HG02840 (cell line): ENCODE measurements around the gene SPATA3.
A peak's percentile ranks its signal among the peaks of the same experiment; 100 is the strongest.
"Not testable (repeated sequence)": the region's sequence is repeated elsewhere in the genome, so short reads cannot be mapped to it uniquely, and the experiment has no call there.

Experiments used
- ATAC-seq: cut with Tn5 transposase; IDR thresholded peaks from one replicate; pipeline ENCODE4 v1.9.1; 2021; ENCODE audit warnings: mild to moderate bottlenecking, moderate library complexity, moderate number of reproducible peaks; ENCODE audit not compliant: unreplicated experiment, low FRiP score

SPATA3 gene

DNA sequence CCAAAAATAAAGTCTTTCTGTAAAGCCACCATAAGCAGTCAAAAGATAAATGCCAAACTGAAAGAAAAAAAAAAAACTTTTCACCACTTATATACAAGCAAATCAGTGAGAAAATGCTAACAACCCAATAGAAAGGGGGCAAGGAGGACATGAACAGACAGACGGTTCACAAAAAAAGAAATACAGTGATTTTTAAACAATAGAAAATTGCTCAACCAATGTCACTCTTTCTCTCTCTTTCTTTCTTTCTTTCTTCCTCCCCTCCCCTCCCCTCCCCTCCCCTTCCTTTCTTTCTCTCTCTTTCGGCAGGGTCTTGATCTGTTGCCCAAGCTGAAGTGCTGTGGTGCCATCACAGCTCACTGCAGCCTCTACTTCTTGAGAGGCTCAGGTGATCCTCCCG lies 28.8 kb upstream of the SPATA3 start:
- no peak for ATAC-seq

GRCh38 chr2:230968314-230968713 lies 27.6 kb upstream of the SPATA3 start:
- ATAC-seq, result not testable (repeated sequence)

DNA sequence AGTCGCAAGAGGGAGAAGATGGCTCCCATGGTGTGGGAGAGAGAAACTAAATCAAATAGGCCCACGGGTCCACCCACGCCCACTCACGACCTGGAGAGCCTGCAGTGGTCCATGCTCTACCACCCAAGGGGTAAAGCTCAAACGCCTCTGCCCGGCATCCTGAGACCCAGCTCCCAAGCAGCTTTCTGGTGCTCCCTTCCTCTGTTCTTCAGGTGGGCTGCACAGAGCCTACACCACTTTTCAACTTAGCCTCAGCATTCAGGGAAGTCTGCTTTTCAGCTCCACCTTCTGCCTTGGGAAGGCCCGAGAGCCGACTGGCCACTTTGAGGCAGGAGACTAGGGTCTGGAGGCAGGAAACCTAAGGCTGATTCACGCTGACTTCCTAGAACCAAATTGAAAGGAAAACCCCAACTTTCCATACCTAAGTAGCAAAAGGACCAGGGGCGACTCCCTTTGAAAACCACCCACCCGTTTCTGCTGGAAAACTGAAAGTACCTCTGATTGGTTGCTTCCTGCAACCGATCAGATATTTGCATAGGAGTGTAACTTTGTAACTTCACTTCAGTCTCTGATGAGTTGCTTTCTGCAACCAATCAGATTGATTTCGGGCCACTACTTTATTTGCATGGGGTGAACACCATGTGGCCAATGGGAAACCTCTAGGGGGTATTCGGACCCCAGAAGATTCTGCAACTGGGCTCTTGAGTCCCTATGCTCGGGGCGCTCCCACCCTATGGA lies 26.8 kb upstream of the SPATA3 start:
- ATAC-seq, result no peak

GRCh38 chr2:230969659-230970015 lies 26.3 kb upstream of the SPATA3 start:
- no peak for ATAC-seq

GRCh38 chr2:230972046-230972445 lies 23.9 kb upstream of the SPATA3 start:
- ATAC-seq, result no peak

DNA sequence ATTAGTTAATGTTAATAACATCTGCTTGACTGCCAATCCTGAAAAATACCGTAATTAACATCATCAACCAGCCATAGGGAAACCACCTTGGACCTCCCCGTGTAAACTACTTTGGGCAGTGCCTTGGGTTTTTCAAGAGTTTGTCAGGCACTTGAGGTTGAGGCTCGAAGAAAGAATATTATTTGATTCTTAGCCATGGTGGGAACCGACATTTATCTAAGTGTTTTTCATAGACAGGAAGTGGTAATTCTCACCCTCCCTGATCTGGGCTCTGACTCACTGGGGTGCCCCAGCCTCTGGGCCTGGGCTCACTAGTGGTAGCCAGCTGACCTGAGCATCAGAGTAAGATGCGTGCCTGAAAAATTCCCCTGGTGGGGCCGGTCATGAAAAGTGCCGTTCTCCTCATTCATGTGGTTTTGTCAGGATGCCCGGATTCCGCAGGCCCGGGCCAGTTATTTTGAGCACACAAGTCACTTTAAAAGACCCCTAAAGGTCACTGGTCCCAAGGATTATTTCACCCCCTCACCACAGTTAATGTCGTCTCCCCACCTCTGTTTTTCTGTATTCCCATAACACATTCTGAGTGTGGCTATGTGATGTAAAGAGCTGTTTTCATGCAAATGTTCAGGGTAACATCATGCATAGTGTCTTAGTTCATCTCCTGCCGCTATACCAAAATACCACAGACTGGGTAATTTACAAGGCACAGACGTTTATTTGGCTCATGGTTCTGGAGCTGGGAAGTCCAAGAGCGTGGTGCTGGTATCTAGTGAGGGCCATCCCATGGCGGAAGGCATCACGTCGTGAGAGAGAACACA lies 21.6 kb upstream of the SPATA3 start:
- peak; percentile 85 for ATAC-seq

DNA sequence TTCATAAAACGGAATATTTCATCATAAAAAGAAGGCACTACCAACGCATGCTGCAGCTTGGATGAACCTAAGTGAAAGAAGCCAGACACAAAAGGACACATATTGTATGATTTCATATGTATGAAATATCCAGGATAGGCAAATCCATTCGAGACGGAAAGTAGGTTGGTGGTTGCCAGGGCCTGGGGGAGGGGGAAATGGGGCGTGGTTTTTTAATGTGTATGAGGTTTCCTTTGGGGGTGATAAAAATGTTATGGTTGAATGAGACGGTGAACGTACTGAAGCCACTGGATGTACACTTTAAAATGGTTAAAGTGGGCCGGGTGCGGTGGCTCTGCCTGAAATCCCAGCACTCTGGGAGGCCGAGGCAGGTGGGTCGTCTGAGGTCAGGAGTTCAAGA lies 20.0 kb upstream of the SPATA3 start:
- ATAC-seq, result no peak

- no peak for ATAC-seq
Measured at GRCh38 chr2:230976671-230977171, 19.2 kb upstream of the SPATA3 start.

GRCh38 chr2:230980468-230980867 lies 15.5 kb upstream of the SPATA3 start:
- no peak for ATAC-seq

- no peak for ATAC-seq
Measured at GRCh38 chr2:230981704-230982103, 14.2 kb upstream of the SPATA3 start.

DNA sequence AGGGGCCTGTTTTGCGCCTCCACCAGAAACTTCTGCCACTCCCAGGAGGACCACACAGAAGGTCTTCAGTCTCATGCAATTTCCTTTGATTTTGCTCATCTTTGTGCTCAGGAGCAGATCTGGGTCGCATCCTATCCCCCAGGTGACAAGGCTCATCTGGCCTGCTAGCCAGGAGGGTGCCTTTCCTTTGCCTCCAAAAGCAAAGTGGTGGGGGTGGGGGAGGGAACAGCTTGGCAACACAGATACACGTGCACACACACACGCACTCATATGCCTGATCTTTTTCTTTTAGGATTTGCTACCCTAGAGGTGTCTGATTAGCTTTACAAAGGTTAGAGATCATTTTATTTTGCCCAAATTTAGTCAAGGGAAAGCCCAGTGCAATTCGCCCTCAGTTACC lies 13.8 kb upstream of the SPATA3 start:
- no peak for ATAC-seq

DNA sequence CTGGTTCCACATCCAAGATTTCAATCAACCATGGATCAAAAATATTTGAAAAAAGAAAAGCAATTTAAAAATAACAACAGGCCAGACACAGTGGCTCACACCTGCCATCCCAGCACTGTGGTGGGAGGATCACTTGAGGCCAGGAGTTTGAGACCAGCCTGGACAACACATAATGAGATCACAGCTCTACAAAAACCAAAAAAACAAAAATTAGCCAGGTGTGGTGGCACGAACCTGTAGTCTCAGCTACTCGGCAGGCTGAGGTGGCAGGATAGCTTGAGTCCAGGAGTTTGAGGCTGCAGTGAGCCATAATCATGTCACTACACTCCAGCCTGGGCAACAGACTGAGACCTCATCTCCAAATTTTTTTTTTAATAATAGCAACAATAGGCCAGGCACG lies 13.4 kb upstream of the SPATA3 start:
- ATAC-seq, result no peak

GRCh38 chr2:230983566-230983965 lies 12.4 kb upstream of the SPATA3 start:
- ATAC-seq, result no peak

DNA sequence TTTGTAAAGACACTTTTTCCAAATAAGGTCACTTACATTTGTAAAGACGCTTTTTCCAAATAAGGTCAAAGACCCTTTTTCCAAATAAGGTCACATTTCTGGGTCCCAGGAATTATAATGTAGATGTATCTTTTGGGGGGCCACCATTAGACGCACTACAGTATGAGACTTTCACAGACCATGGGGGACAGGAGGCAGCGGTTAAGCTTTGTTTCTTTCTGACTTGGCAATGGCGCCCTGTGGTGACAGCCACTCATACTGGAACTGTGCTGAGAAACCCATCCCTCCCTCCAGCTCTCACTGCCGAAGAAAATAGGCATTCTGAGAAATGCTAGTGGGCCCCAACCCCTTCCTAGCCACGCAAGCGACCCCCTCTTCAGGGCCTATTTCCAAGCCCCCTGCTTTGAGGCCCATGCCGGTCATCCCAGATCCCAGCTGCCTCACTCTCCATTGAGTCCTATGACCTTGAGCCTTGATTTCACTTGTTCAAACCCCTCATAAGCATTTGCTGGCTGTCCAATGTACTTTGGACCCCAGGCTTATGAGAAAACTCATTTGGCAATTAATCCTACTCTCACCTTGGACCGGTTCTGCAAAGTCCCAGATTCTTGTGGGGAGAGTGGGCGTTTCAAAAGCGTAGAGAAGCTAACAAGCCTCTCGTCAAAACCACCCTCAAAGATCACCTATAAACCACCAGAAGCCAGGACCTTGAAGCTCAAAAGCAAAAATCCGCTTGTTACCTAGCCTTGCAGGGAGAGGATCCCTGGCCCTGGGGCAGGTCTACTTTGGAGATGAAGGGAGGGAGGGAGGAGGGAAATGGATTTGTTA lies 11.3 kb upstream of the SPATA3 start:
- ATAC-seq, result peak; percentile 73

- no peak for ATAC-seq
Measured at GRCh38 chr2:230985519-230986231, 10.2 kb upstream of the SPATA3 start.

GRCh38 chr2:230986520-230987136 lies 9.3 kb upstream of the SPATA3 start:
- no peak for ATAC-seq

- no peak for ATAC-seq
Measured at GRCh38 chr2:230987137-230988020, 8.5 kb upstream of the SPATA3 start.

DNA sequence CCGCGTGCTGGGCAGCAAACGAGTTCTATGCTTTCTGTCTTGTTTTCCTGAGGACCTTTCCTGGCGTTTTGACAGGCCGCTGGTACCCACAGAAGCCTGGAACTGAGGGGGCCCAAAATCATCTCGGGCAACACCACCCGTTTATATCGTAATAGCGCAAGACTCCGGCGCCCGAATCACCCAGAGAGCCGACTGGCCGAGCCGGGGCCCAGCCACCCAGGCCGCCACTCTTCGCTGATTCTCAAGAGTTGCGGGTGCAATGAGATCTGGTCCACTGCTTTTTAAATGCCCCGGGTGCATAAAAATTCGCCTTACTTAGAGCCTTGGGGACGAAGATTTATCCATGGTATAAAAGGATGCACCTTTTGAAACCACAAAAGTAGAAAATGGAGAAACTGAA lies 6.2 kb upstream of the SPATA3 start:
- ATAC-seq, result no peak
